Occipital lobe (tissue), 2 donors: Measurements from ENCODE around the gene PLA2G5. TPM values are rescaled to one million over a fixed set of nuclear protein-coding genes. Genes with fewer than 3 reads are reported as not detected.
"Not testable (repeated sequence)": the region's sequence is repeated elsewhere in the genome, so short reads cannot be mapped to it uniquely, and the experiment has no call there.

Experiments used
- DNase-seq: peaks from one replicate; lab custom pipeline; 2025; lab: John Stamatoyannopoulos, UW
- total RNA-seq: library from RNA; depleted of rRNA; stranded (reverse); fragments of >200 nt; gene quantifications from one replicate; pipeline ENCODE4 v1.2.3, GENCODE V29; 2014

Gene PLA2G5
- total RNA-seq, 1 donor from 2014 or later = 0.16 TPM

- no peak for DNase-seq
Measured at GRCh38 chr1:20115479-20115878, 45.5 kb downstream of the PLA2G5 start.

DNA sequence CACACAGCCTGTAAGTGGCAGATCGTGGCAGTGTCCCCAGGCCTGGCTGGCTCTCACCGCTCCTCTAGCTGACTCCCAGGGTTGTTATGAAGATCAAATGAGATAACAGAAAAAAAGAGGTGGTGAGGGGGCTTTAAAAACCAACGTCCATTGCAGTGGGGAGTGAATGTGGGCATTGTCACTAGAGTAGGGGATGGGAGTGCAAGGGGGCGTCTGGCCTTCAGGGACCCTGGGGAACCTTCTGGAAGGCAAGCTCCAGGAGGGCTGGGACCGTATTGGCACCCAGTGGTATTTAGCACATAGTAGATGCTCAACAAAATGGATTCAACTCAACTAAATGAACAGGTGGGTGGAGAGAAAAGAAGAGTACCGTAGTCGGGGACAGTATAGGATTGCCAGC lies 45.9 kb downstream of the PLA2G5 start:
- DNase-seq = no peak

GRCh38 chr1:20117236-20117635 lies 47.2 kb downstream of the PLA2G5 start:
- DNase-seq = no peak

GRCh38 chr1:20119347-20119746 lies 49.4 kb downstream of the PLA2G5 start, which contains the start of gene PLA2G2D:
PLA2G2D (minus strand) TSS chr1:20119536; CDS start chr1:20119498, 38 bp downstream.
- DNase-seq = no peak

GRCh38 chr1:20120796-20121195 lies 50.8 kb downstream of the PLA2G5 start:
- no peak for DNase-seq

- DNase-seq = no peak
Measured at GRCh38 chr1:20123722-20124455, 53.9 kb downstream of the PLA2G5 start.

DNA sequence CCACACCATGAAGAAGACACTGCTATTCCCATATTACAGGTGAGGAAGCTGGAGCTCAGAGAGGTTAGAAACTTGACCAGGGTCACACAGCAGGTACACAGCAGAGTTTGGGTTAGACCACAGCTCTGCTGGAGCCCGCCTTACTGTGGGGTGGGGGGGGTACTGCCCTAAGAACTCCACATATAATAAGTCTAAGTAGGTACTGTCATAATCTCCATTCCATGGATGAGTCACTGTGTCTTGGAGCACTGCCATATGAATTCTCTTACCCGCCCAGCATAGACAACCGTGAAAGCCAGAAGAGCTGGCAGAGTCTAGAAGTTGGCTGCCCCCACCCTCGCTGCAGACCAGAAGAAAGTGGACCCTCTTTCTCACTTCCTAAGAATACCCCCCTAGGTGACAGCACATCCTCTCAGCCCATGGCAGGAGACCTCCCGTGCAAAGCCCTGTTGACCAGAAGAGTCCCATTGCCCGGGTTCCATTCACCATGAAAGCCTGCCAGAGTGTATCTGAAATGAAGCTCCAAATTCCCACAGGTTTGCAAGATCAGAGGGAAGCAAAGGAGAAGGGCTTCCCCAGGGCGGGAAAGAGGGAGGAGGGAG lies 54.6 kb downstream of the PLA2G5 start:
- DNase-seq = no peak

DNA sequence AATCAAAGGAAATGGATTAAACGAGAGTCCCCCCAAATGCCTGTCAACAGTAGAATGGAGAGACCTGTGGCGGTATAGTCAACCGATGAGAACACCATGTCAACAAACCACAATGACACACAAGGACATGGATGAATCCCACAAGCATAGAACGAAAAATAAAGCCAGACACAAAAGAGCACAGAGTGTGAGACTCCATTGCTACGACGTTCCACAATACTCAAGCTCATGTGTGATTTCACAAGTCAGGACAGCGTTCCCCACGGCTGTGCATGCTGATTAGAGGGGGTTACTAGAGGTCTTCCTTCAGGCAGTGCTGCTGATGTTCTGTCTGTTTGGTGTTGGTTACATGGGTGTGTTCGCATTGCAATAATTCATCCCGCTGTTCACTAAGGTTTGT lies 55.1 kb downstream of the PLA2G5 start:
- DNase-seq = no peak

DNA sequence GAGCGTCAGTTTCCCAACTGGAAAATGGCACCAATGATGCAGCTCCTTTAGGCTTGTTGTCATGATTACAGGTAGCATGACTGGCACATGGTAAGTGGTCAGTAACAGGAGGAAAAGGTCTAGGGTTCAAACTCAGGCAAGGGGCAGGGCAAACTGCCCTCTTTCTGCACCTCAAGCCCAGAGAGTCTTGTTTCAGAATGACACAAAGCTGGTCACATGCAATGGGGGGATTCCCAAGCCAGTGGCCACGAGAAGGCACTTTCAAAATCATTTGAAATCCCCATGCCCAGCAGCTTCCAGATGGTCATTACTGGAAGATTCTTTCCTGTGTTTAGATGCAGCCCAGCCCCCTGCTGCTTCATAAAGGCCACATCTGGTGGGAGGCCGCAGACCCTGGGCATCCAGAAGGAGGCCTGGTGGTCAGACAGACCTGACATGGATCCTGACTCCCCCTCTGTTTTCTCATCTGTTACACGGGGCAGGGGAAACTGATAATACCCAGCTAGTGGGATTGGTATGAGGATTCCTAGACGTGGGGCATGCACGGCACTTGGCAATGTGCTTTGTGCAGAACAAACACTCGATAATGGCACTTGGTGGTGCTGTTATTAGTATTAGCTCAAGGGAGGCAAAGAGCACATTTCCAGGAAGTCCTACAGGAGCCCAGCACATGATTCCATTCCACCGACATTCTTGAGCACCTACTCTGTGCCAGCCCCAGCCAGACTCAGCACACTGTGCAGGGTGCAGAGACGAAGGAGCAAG lies 56.2 kb downstream of the PLA2G5 start:
- DNase-seq = no peak

DNA sequence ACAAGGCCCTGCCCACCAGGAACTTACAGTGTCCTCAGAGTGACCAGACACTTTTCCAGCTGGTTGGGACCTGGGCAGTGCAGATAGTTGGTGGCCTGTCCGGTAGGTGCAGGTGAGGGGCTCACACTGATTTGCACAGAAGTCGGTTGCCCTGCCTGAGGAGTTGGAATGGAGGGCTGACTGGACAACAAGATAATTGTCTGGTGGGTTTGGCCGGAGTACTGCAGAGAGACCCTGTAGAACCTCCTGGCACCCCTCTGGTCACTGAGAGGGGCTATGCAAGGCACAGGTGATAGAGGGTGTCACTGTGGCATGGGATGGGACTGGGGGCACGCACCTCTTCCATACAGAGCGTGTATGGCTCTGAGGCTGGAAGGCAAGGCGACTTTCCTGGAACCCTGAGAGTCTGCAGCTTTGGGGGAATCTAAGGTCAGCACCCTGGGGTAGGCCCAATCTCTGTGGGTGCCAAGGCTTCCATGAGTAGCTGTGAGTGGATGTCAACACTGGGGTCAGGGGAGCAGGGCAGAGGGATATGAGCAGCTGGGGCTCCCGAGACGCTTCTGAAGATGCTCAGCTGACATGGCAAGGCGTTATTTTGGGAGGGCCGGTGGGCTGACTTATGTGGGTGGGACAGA lies 56.9 kb downstream of the PLA2G5 start:
- DNase-seq = no peak

DNA sequence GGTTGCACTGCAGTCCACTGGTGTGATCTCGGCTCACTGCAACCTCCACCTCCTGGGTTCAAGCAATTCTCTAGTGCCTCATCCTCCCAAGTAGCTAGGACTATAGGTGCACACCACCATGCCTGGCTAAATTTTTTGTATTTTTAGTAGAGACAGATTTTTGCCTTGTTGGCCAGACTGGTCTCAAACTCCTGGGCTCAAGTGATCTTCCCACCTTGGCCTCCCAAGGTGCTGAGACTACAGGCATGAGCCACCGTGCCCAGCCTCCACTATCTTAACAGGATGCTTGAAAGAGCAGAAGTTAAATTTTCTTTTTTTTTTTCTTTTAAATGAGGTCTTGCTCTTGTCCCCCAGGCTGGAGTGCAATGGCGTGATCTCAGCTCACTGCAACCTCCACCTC lies 60.5 kb downstream of the PLA2G5 start:
- DNase-seq = not testable (repeated sequence)

DNA sequence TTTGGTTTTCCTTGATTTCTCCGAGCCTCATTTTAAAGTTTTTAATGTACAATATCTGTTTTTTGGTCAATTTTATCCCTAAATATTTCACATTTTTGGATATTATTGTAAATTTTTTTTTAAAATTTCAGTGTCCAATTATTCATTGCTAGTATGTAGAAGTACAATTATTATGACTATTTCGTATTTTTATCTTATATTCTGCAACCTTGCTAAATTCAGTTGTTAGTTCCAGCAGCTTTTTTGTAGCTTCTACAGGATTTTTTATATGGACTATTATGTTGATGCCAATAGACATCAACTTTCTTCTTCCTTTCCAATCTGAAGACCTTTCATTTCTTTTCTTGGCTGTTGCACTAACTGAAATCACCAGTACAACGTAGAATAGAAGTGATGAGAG lies 65.0 kb downstream of the PLA2G5 start:
- no peak for DNase-seq

DNA sequence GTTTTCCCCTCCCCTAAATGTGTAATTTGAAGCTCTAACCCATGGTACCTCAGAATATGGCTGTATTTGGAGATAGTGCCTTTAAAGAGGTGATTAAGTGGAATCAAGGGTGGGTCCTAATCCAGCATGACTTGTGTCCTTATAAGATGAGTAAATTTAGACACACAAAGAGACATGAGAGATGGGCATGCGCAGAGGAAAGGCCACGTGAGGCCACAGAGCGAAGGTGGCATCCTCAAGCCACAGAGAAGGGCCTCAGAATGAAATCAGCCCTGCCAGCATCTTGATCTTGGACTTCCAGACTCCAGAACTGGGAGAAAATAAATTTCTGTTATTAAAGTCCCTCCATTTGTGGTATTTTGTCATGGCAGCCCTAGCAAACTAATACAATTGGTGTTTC lies 66.3 kb downstream of the PLA2G5 start:
- no peak for DNase-seq

DNA sequence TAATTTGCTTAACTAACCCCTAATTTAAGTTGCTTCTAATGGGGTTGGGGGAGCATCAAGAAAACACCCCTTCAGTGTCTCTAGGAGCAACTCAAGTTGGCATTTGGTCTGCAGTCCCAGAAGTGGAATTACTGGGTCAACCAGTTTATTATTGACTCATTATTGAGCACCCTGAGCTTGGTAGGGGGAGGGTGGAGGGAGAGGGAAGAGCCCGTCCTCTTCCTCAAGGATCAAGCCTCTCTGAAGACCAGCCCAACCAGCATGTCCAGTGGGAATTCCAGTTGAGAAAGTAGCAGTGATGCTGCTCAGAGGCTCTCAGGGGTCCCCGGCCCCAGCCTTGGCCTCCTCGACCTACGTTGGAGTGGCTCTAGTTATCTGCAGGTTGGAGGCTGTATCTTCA lies 67.1 kb downstream of the PLA2G5 start:
- no peak for DNase-seq

DNA sequence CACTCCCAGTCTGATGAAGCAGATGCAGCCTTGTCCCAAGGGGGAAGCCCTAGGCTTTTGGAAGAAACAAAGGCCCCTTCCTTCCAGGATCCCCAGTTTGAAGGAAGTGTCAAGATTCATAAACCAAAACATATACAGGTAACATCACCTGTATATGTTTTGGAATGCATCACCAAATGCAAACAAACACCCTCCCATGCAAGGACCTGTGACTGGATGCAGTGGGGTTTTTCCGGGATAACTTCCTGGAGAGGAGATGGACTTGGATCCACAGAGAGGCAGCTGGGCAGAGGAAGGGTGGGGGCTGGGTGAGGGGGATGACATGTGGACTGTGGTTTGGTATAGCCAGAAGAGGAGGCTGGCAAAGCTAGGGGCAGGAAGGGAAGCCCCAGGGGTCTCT lies 67.6 kb downstream of the PLA2G5 start:
- DNase-seq = no peak

- no peak for DNase-seq
Measured at GRCh38 chr1:20138346-20138745, 68.4 kb downstream of the PLA2G5 start.

- no peak for DNase-seq
Measured at GRCh38 chr1:20138961-20139550, 69.1 kb downstream of the PLA2G5 start, which contains the start of gene PLA2G2F. PLA2G2F (plus strand) TSS chr1:20139323; CDS start chr1:20139428, 105 bp downstream.

DNA sequence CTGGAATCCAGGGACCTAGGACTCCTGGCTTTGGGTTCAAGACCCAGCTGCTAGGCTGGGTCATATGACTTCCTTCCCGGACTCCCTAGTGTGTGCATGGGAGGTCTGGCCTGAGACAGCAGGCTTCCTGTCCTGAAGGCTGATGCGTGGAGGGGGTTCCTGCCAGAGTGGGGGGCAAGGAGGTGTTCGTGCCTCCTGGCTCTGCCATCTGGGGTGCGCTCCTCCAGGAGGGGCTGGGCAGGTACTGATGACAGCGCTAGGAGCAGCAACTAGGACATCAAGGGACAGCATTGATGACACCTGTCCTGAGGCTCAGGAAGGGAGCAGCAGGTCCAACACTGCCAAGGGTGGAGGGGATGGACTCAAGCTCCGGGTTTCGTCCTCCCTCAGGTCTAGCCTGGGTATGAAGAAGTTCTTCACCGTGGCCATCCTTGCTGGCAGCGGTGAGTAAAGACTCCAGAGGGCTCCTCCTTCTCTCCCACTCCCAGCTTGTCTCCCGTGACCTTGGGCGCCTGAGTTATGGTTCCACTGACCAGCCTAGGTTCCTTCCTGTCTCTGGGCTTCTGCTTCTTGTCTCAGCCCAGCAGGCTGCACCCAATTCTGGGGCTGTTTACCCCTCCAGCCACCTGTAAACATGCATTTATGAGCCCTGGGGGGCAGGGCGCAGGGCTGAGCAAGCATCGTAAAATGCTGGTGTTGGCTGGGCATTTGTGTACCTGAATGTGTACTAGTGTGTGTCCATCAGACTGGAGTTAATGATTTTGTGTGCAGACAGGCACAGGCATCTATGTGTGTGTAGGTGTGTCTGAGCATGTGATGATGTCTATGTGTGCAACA lies 70.0 kb downstream of the PLA2G5 start:
- DNase-seq = no peak

DNA sequence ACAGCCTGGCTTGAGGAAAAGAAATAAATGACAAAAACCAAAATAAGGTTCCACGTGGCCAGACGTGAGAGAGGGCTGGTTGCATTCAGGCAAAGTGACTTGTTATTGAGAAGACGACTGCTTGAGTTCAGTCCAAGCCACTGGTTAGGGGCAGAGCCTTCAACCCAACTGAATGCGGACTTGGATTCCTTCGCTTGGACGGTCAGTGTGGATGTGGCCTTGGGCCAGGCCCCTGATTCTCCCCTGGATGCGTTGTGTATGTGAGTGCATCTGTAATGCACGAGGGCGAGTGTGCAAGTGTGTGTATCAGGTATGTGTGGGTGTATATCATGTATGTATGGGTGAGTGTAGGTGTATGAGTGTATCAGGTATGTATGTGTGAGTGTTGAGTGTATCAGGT lies 71.0 kb downstream of the PLA2G5 start:
- no peak for DNase-seq

- no peak for DNase-seq
Measured at GRCh38 chr1:20141466-20141865, 71.5 kb downstream of the PLA2G5 start.
